Lower leg skin (tissue), 3 donors: ENCODE data around the gene WBP2.

Experiments used
- POLR2A ChIP-seq, 2 donors: fragments of 450-650 bp; IDR thresholded peaks; one replicate each; pipeline ENCODE4 v1.6.1; 2016 to 2017; ENCODE audit warnings: antibody characterized with exemption in 2 of 2, mild to moderate bottlenecking in 1 of 2, moderate library complexity in 1 of 2
- TF ChIP-seq, protein P1 (sequence below), 3 donors: fragments of 450-650 bp; IDR thresholded peaks; one replicate each; pipeline ENCODE4 v1.5.1; 2016; ENCODE audit warnings: antibody characterized with exemption in 3 of 3, mild to moderate bottlenecking in 3 of 3, moderate library complexity in 2 of 3

DNA sequence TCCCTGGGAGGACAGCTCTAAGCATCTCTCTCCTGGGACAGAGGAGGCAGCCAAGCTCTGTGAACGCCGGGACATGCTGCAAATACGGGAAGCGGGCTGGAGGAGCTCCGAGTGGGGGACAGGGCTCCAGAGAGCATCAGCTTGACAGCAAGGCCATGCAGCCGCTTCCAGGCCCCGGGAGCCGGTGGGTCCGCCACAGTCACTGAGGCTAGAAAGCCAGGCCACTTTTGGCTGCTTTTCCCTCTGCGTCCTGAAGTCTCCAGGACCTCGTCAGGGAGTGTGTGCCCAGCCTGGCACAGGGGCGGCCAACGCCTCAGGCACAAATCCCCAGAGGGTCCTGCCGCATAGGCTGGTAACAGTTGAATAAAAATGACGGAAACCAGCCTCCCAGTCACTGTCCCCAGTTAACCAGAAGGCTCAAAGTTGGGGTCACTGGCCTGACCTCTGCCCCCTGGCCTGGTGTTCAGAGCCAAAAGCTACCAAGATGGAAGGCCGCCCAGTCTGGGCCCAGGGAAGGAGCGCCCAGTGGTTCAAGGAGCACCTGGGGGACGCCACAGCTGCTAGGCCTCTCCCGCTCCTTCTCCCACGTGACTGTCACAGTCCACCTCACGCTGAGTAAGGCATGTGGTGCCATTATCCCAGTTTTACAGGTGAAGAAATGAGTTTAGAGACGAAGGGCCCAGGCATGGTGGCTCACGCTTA, 44.8 kb upstream of the WBP2 start:
- TF ChIP-seq, protein P1, sequence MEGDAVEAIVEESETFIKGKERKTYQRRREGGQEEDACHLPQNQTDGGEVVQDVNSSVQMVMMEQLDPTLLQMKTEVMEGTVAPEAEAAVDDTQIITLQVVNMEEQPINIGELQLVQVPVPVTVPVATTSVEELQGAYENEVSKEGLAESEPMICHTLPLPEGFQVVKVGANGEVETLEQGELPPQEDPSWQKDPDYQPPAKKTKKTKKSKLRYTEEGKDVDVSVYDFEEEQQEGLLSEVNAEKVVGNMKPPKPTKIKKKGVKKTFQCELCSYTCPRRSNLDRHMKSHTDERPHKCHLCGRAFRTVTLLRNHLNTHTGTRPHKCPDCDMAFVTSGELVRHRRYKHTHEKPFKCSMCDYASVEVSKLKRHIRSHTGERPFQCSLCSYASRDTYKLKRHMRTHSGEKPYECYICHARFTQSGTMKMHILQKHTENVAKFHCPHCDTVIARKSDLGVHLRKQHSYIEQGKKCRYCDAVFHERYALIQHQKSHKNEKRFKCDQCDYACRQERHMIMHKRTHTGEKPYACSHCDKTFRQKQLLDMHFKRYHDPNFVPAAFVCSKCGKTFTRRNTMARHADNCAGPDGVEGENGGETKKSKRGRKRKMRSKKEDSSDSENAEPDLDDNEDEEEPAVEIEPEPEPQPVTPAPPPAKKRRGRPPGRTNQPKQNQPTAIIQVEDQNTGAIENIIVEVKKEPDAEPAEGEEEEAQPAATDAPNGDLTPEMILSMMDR (IDR thresholded peaks at IDR 0.05): no peak
- TF ChIP-seq POLR2A (IDR thresholded peaks at IDR 0.05): no peak
